Omental fat pad (tissue), 4 donors: ENCODE data around the gene PAH. TPM values are rescaled to one million over a fixed set of nuclear protein-coding genes. Genes with fewer than 3 reads are reported as not detected.

Experiments
- ATAC-seq: fragments of 150-250 bp; one replicate; pipeline ENCODE4 v1.9.1; 2016; ENCODE audit warnings: mild to moderate bottlenecking, moderate library complexity; ENCODE audit not compliant: low FRiP score
- DNase-seq: peaks from one replicate; pipeline ENCODE4 v3.0.0-alpha.2; 2019; ENCODE audit warnings: low spot score
- total RNA-seq, 4 donors: library from RNA; depleted of rRNA; stranded (reverse); fragments of >200 nt; gene quantifications; one replicate each; pipeline ENCODE4 v1.1.0, GENCODE V29; 2016
- TF ChIP-seq, protein P1 (sequence below), 3 donors: fragments of 450-650 bp; IDR thresholded peaks; one replicate each; pipeline ENCODE4 v1.5.1; 2016 to 2017; ENCODE audit warnings: antibody characterized with exemption in 3 of 3, mild to moderate bottlenecking in 3 of 3, moderate library complexity in 2 of 3

Gene PAH
- total RNA-seq, 4 donors from 2014 or later, result 0.74 TPM; not detected in 3

GRCh38 chr12:102913453-102914226, 3.4 kb downstream of the PAH start:
- no peak for DNase-seq

GRCh38 chr12:102912258-102912657, 4.8 kb downstream of the PAH start:
- TF ChIP-seq, protein P1, sequence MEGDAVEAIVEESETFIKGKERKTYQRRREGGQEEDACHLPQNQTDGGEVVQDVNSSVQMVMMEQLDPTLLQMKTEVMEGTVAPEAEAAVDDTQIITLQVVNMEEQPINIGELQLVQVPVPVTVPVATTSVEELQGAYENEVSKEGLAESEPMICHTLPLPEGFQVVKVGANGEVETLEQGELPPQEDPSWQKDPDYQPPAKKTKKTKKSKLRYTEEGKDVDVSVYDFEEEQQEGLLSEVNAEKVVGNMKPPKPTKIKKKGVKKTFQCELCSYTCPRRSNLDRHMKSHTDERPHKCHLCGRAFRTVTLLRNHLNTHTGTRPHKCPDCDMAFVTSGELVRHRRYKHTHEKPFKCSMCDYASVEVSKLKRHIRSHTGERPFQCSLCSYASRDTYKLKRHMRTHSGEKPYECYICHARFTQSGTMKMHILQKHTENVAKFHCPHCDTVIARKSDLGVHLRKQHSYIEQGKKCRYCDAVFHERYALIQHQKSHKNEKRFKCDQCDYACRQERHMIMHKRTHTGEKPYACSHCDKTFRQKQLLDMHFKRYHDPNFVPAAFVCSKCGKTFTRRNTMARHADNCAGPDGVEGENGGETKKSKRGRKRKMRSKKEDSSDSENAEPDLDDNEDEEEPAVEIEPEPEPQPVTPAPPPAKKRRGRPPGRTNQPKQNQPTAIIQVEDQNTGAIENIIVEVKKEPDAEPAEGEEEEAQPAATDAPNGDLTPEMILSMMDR (IDR thresholded peaks at IDR 0.05), result no peak
- DNase-seq (no peak), ATAC-seq (no peak)

More at GRCh38 chr12:102913453-102914226, 3.4 kb downstream of the PAH start:
- TF ChIP-seq, protein P1 (IDR thresholded peaks at IDR 0.05), result no peak
- no peak for ATAC-seq

GRCh38 chr12:102911320-102911719, 5.7 kb downstream of the PAH start:
- no peak for ATAC-seq
- no peak for DNase-seq
- TF ChIP-seq, protein P1 (IDR thresholded peaks at IDR 0.05), result no peak

- TF ChIP-seq, protein P1 (IDR thresholded peaks at IDR 0.05), result no peak
- DNase-seq (no peak), ATAC-seq (no peak)
Measured at GRCh38 chr12:102910792-102911191, 6.3 kb downstream of the PAH start.

- TF ChIP-seq, protein P1 (IDR thresholded peaks at IDR 0.05), result no peak
- ATAC-seq (no peak), DNase-seq (no peak)
Measured at GRCh38 chr12:102910137-102910536, 6.9 kb downstream of the PAH start.

DNA sequence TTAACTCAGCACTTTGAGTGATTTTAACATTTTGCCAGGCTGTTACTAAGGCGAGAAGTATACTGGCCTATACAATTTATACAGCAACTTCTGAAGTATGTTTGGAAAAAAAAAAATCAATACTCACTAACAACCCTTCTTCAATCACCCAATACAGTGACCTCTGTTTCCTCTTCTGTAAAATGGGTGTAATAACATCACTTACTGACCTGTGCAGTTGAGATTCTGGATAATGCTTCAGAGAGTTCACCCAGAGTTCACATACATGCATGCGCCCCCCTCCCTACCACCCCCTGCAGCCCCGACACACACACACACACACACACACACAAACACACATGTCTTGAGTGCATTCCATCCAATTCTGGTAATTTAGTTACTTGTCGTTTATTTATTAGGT, 9.1 kb downstream of the PAH start:
- ATAC-seq, result no peak
- TF ChIP-seq, protein P1 (IDR thresholded peaks at IDR 0.05), result no peak

GRCh38 chr12:102905229-102905628, 11.8 kb downstream of the PAH start:
- no peak for DNase-seq
- TF ChIP-seq, protein P1 (IDR thresholded peaks at IDR 0.05), result no peak
- no peak for ATAC-seq

More for the DNA sequence above, 9.1 kb downstream of the PAH start:
- no peak for DNase-seq
